K562 (cell line): ENCODE results near the gene ENO2. TPM values are rescaled to one million over a fixed set of nuclear protein-coding genes. Genes with fewer than 3 reads are reported as not detected.

Source experiments
- ATAC-seq: fragments of 200-7000 bp; cut with Tn5 transposase; 3 replicates; pipeline ENCODE4 v1.9.1; 2020; ENCODE audit warnings: moderate library complexity
- BruUV-seq: library from RNA; stranded (reverse); fragments of 400-500 nt; replicated peaks from 2 replicates; lab custom pipeline; 2021; lab: Mats Ljungman, UMichigan
- CTCF ChIA-PET: fragments of 300-600 bp; formaldehyde crosslinking; extraction: SDS; loops from one replicate; lab custom pipeline; 2021; ENCODE audit warnings: low intra/inter-chr PET ratio; lab: Yijun Ruan, JAX
- POLR2A ChIA-PET: fragments of 300-600, 350-650 bp; sonication (Branson Sonifier 250); formaldehyde crosslinking; extraction: SDS; loops from one replicate; lab custom pipeline; 2021; ENCODE audit warnings: antibody characterized with exemption, inconsistent platforms; lab: Yijun Ruan, JAX
- DNase-seq, 4 experiments: peaks; one replicate each; pipeline versions ENCODE4 v3.0.0 to v3.0.0-alpha.2; 2011 to 2018; ENCODE audit warnings: low spot score in 3 of 4, mixed read lengths in 3 of 4; ENCODE audit errors: extremely low read depth in 1 of 4
- FAIRE-seq: peaks from 2 replicates; lab custom pipeline; 2011; peaks lifted over from hg19 to GRCh38; lab: Jason Lieb, UNC
- H2AFZ ChIP-seq: 2 replicates; pipeline ENCODE4 v1.6.0; 2011; ENCODE audit warnings: low read depth, low read length, control low read depth, inconsistent platforms
- H3K27ac ChIP-seq: fragments of 200-600 bp; 3 replicates; pipeline ENCODE4 v1.8.0; 2011; ENCODE audit warnings: low read depth, mild to moderate bottlenecking, control low read depth, inconsistent platforms, low read length, moderate library complexity, mixed read lengths; ENCODE audit errors: extremely low read depth
- H3K27me3 ChIP-seq, 2 experiments: fragments of 300-600 bp in 1 of 2; 2 replicates in 1 of 2; 3 replicates in 1 of 2; pipeline versions ENCODE4 v1.6.0 to v1.8.0; 2011; ENCODE audit warnings: inconsistent platforms in 2 of 2, low read length in 2 of 2, mild to moderate bottlenecking in 1 of 2, mixed read lengths in 1 of 2, moderate library complexity in 1 of 2; ENCODE audit not compliant: control insufficient read depth in 2 of 2, insufficient read depth in 2 of 2
- H3K36me3 ChIP-seq: fragments of 300-600 bp; 3 replicates; pipeline ENCODE4 v1.8.0; 2011; ENCODE audit warnings: mild to moderate bottlenecking, low read length, inconsistent platforms; ENCODE audit not compliant: control insufficient read depth, insufficient read depth
- H3K4me1 ChIP-seq, 2 experiments: fragments of 200-600 bp in 1 of 2; replicated peaks in 1 of 2; 2 replicates in 1 of 2; 3 replicates in 1 of 2; pipeline versions ENCODE4 v1.5.1 to v1.8.0; 2011; ENCODE audit warnings: inconsistent platforms in 2 of 2, low read length in 2 of 2, mild to moderate bottlenecking in 1 of 2, mixed read lengths in 1 of 2, moderate library complexity in 1 of 2; ENCODE audit not compliant: control insufficient read depth in 2 of 2, insufficient read depth in 2 of 2
- H3K4me2 ChIP-seq: 2 replicates; pipeline ENCODE4 v1.6.1; 2011; ENCODE audit warnings: low read length, control low read depth, inconsistent platforms, mixed read lengths; ENCODE audit not compliant: insufficient read depth
- H3K4me3 ChIP-seq: fragments of 200-600 bp; sonication (generic), shearing (Covaris generic); 2 replicates; pipeline ENCODE4 v1.5.1; 2016; ENCODE audit warnings: control low read depth, inconsistent platforms
- H3K79me2 ChIP-seq: fragments of 200-600 bp; 3 replicates; pipeline ENCODE4 v1.8.0; 2011; ENCODE audit warnings: low read length, inconsistent platforms; ENCODE audit not compliant: control insufficient read depth, insufficient read depth
- H3K9ac ChIP-seq, 2 experiments: 2 replicates each; pipeline versions ENCODE4 v1.6.0 to v1.6.1; 2011; ENCODE audit warnings: low read depth in 2 of 2, low read length in 2 of 2, control low read depth in 1 of 2, inconsistent platforms in 1 of 2, mild to moderate bottlenecking in 1 of 2, mixed read lengths in 1 of 2; ENCODE audit not compliant: insufficient read depth in 1 of 2
- H3K9me1 ChIP-seq: one replicate; pipeline ENCODE4 v1.6.0; 2011; ENCODE audit warnings: inconsistent platforms, mild to moderate bottlenecking, low read length, moderate library complexity; ENCODE audit not compliant: control insufficient read depth, insufficient read depth
- H3K9me3 ChIP-seq: replicated peaks from 2 replicates; pipeline ENCODE4 v1.5.1; 2011; ENCODE audit warnings: low read depth, low read length, inconsistent platforms; ENCODE audit not compliant: control insufficient read depth, insufficient read depth
- H4K20me1 ChIP-seq: replicated peaks from 2 replicates; pipeline ENCODE4 v1.6.1; 2011; ENCODE audit warnings: low read length, inconsistent platforms, mixed read lengths; ENCODE audit not compliant: control insufficient read depth, insufficient read depth
- DPF2 ChIP-seq: fragments of 450-650 bp; IDR thresholded peaks from 2 replicates; pipeline ENCODE4 v1.6.1; 2016
- HMG20B ChIP-seq: fragments of 250-450 bp; sonication (Bioruptor Pico); IDR thresholded peaks from 2 replicates; pipeline ENCODE4 v1.5.0; 2021; ENCODE audit warnings: mild to moderate bottlenecking
- HMGN3 ChIP-seq: IDR thresholded peaks from 2 replicates; pipeline ENCODE4 v1.6.1; 2011; ENCODE audit warnings: borderline replicate concordance, low read depth, mild to moderate bottlenecking, mixed read lengths, low read length; ENCODE audit not compliant: insufficient read length; ENCODE audit errors: extremely low read depth
- MEF2A ChIP-seq: IDR thresholded peaks from 2 replicates; pipeline ENCODE4 v1.6.1; 2011; ENCODE audit warnings: low read depth, mild to moderate bottlenecking, low read length, moderate library complexity; ENCODE audit not compliant: control insufficient read depth
- MTA1 ChIP-seq: fragments of 450-650 bp; IDR thresholded peaks from 2 replicates; pipeline ENCODE4 v1.6.1; 2017; ENCODE audit warnings: borderline replicate concordance
- POLR2B ChIP-seq: fragments of 450-650 bp; IDR thresholded peaks from 2 replicates; pipeline ENCODE4 v1.6.1; 2018; ENCODE audit warnings: low read depth; ENCODE audit not compliant: partially characterized antibody
- RB1 ChIP-seq: fragments of 450-650 bp; IDR thresholded peaks from 2 replicates; pipeline ENCODE4 v1.6.1; 2017; ENCODE audit warnings: low read depth, mild to moderate bottlenecking
- RBM14 ChIP-seq: fragments of 200-400 bp; formaldehyde crosslinking; IDR thresholded peaks from 2 replicates; pipeline ENCODE4 v1.6.1; 2018; ENCODE audit warnings: low read depth, mild to moderate bottlenecking, low read length, moderate library complexity, borderline replicate concordance; ENCODE audit not compliant: insufficient read depth
- ZNF408 ChIP-seq: fragments of 250-450 bp; sonication (Bioruptor Pico); IDR thresholded peaks from 2 replicates; pipeline ENCODE4 v1.4.0; 2020; ENCODE audit warnings: low read depth, mild to moderate bottlenecking, moderate library complexity
- ZNF57 ChIP-seq: fragments of 450-650 bp; formaldehyde crosslinking; IDR thresholded peaks from 2 replicates; pipeline ENCODE4 v1.4.0; 2020; ENCODE audit warnings: mild to moderate bottlenecking, moderate library complexity
- WGBS: fragments of 100-300 bp; shearing (Covaris generic); methylation state at CpG from one replicate; pipeline ENCODE4 v1.1.6; 2016; ENCODE audit warnings: low coverage, mixed read lengths; ENCODE audit not compliant: insufficient coverage; ENCODE audit errors: missing lambda C conversion rate; 5-methylcytosine and 5-hydroxymethylcytosine counted together
- in situ Hi-C: fragments of 300-500 bp; cut with MboI; formaldehyde crosslinking; loops from 4 replicates; pipeline ENCODE4 v1.15.0; 2018; ENCODE audit warnings: inconsistent platforms, mixed read lengths
- intact Hi-C: fragments of 100-400 bp; cut with micrococcal nuclease; formaldehyde crosslinking; loops from 2 replicates; pipeline ENCODE4 v1.14.2; 2022
- polyA plus RNA-seq, 8 experiments: library from polyadenylated mRNA; depleted of rRNA in 4 of 8; stranded (reverse) in 5 of 8; unstranded in 3 of 8; fragments of >200 nt; fragmentation: Nextera tagmentation in 2 of 8; fragmentation: Illumina TruSeq in 1 of 8; extraction: Ambion mirVana in 2 of 8; extraction: Trizol in 1 of 8; gene quantifications; 2 replicates each; pipeline versions ENCODE4 v1.2.1 to v1.2.3, GENCODE V29; 2011 to 2014; ENCODE audit warnings: inconsistent platforms in 1 of 8, missing spikeins in 1 of 8
- total RNA-seq, 7 experiments: library from RNA; depleted of rRNA in 6 of 7; stranded (reverse); fragments of >200 nt in 6 of 7; fragmentation: Illumina TruSeq in 2 of 7; extraction: Trizol in 2 of 7; gene quantifications; 2 replicates each; pipeline versions ENCODE4 v1.2.1 to v1.2.3, GENCODE V29; 2011 to 2021; ENCODE audit warnings: low replicate concordance in 1 of 7
- TF ChIP-seq, protein P1 (sequence below): fragments of 200-800 bp; sonication (Bioruptor generic); IDR thresholded peaks from 2 replicates; pipeline ENCODE4 v1.6.1; 2017; ENCODE audit warnings: missing genetic modification characterization, missing compliant biosample characterization
- TF ChIP-seq, protein P2 (sequence below): fragments of 450-650 bp; IDR thresholded peaks from 2 replicates; pipeline ENCODE4 v1.6.1; 2018; ENCODE audit warnings: mild to moderate bottlenecking, low read depth; ENCODE audit not compliant: partially characterized antibody
- TF ChIP-seq, protein P3 (sequence below), 2 experiments: fragments of 200-800 bp in 1 of 2; sonication (Bioruptor generic) in 1 of 2; sonication (generic) in 1 of 2; formaldehyde crosslinking in 1 of 2; IDR thresholded peaks in 1 of 2; conservative IDR thresholded peaks in 1 of 2; 2 replicates each; pipeline versions ENCODE4 v1.5.0 to v1.6.1; 2016 to 2020; ENCODE audit warnings: missing compliant biosample characterization in 1 of 2, missing genetic modification characterization in 1 of 2, missing genetic modification reagents in 1 of 2
- TF ChIP-seq, protein P4 (sequence below): fragments of 200-400 bp; formaldehyde crosslinking; IDR thresholded peaks from 2 replicates; pipeline ENCODE4 v1.6.1; 2017; ENCODE audit warnings: mild to moderate bottlenecking, low read depth, low read length, moderate library complexity

Gene ENO2
- total and polyA plus RNA-seq, 9 of the 15 experiments (the other 6 are each of a cell fraction or from before 2014, with no cell fraction given) = 10.9 to 43.3 (median 21.0) TPM

DNA sequence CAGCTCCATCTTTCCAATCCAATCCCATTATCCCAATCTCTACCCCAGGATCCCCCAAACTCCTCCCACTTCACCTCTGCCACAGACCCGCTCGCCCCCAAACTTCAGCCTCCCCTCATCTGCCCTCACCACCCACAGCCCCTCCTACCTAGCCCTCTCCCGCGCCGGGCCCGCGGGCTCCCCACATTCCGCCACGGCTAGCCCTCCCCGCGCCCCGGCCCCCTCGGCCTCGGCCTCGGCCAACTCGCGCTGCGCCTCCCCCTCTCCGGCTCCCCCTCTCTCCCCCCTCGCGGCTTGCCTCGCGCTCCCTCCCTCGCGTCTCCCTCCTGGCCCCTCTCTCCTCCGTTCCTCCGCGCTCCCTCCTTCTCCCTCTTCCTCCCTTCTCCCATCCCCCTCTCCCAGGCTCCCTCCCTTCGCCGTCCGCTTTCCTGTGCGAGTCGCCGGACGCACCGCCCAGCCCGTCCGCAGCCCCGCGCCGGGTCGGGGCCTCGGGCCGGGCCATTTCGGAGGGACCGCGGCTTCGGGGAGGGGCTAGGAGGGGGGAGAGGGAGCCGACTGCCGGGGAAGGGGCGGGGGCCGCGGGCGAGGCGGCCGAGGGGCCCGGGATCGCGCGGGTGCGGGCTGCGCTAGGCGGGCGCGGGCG is 13.1 kb downstream of the ENO2 start, which contains the start of gene ATN1:
ATN1 (plus strand) TSS at position 581 of the 643 bp plus-strand sequence. CDS start 6,043 bp downstream, outside the sequence.
- in situ Hi-C loops = no loop called here
- POLR2A ChIA-PET = interaction anchor here (0.6 to 8.1 kb wide), 5 partner anchors 10 to 36 kb away, joined by 3 to 61 read pairs (median 5); partner anchors contain the start of genes C12orf57 and RNU7-1
- peak; percentile 47 for ATAC-seq
- TF ChIP-seq DPF2 = peak; percentile 55
- TF ChIP-seq POLR2B = peak; percentile 45
- TF ChIP-seq HMGN3 = peak; percentile 28
- no peak for TF ChIP-seq RBM14
- TF ChIP-seq MTA1 = peak; percentile 51; the same call in 1 of the 2 replicates
- TF ChIP-seq, protein P1, sequence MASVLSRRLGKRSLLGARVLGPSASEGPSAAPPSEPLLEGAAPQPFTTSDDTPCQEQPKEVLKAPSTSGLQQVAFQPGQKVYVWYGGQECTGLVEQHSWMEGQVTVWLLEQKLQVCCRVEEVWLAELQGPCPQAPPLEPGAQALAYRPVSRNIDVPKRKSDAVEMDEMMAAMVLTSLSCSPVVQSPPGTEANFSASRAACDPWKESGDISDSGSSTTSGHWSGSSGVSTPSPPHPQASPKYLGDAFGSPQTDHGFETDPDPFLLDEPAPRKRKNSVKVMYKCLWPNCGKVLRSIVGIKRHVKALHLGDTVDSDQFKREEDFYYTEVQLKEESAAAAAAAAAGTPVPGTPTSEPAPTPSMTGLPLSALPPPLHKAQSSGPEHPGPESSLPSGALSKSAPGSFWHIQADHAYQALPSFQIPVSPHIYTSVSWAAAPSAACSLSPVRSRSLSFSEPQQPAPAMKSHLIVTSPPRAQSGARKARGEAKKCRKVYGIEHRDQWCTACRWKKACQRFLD = peak; percentile 73; the same call in 1 of the 2 replicates
- no peak for TF ChIP-seq HMG20B
- no peak for TF ChIP-seq MEF2A
- no peak for TF ChIP-seq ZNF408 (CRISPR knock-in tag)
- TF ChIP-seq, protein P2, sequence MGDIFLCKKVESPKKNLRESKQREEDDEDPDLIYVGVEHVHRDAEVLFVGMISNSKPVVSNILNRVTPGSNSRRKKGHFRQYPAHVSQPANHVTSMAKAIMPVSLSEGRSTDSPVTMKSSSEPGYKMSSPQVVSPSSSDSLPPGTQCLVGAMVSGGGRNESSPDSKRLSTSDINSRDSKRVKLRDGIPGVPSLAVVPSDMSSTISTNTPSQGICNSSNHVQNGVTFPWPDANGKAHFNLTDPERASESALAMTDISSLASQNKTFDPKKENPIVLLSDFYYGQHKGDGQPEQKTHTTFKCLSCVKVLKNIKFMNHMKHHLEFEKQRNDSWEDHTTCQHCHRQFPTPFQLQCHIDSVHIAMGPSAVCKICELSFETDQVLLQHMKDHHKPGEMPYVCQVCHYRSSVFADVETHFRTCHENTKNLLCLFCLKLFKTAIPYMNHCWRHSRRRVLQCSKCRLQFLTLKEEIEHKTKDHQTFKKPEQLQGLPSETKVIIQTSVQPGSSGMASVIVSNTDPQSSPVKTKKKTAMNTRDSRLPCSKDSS = no peak
- TF ChIP-seq ZNF57 (CRISPR knock-in tag) = no peak
- TF ChIP-seq, protein P3, sequence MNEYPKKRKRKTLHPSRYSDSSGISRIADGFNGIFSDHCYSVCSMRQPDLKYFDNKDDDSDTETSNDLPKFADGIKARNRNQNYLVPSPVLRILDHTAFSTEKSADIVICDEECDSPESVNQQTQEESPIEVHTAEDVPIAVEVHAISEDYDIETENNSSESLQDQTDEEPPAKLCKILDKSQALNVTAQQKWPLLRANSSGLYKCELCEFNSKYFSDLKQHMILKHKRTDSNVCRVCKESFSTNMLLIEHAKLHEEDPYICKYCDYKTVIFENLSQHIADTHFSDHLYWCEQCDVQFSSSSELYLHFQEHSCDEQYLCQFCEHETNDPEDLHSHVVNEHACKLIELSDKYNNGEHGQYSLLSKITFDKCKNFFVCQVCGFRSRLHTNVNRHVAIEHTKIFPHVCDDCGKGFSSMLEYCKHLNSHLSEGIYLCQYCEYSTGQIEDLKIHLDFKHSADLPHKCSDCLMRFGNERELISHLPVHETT (CRISPR knock-in tag; conservative IDR thresholded peaks at IDR 0.05 in 1 of 2, IDR thresholded peaks at IDR 0.05 in 1 of 2) = no peak
- TF ChIP-seq RB1 = peak; percentile 70; the same call in 1 of the 2 replicates
- TF ChIP-seq, protein P4, sequence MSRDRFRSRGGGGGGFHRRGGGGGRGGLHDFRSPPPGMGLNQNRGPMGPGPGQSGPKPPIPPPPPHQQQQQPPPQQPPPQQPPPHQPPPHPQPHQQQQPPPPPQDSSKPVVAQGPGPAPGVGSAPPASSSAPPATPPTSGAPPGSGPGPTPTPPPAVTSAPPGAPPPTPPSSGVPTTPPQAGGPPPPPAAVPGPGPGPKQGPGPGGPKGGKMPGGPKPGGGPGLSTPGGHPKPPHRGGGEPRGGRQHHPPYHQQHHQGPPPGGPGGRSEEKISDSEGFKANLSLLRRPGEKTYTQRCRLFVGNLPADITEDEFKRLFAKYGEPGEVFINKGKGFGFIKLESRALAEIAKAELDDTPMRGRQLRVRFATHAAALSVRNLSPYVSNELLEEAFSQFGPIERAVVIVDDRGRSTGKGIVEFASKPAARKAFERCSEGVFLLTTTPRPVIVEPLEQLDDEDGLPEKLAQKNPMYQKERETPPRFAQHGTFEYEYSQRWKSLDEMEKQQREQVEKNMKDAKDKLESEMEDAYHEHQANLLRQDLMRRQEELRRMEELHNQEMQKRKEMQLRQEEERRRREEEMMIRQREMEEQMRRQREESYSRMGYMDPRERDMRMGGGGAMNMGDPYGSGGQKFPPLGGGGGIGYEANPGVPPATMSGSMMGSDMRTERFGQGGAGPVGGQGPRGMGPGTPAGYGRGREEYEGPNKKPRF = no peak

More for the DNA sequence above, 13.1 kb downstream of the ENO2 start, which contains the start of gene ATN1:
- Histone ChIP-seq H3K9me3 (no peaks in the 10 kb centered on the region), H2AFZ (peak within 1 kb of the TSS; percentile 82), H3K4me2 (peak within 1 kb of the TSS; percentile 87), H3K79me2 (peaks cover 43% of the 10 kb centered on the region), H3K27me3 (no peaks in the 10 kb centered on the region), H3K4me1 (peaks cover 41 to 42% of the 10 kb centered on the region in 2 experiments; a peak in 4 of 5 replicates), H3K9ac (peak within 1 kb of the TSS; percentile 84 to 93), H4K20me1 (no peaks in the 10 kb centered on the region), H3K9me1 (peaks cover 4% of the 10 kb centered on the region), H3K4me3 (peak within 1 kb of the TSS; percentile 76), H3K27ac (peak within 1 kb of the TSS; percentile 85), H3K36me3 (peaks cover 10% of the 10 kb centered on the region; the same call in 1 of the 3 replicates)
- no TSS peak for BruUV-seq
- WGBS = 0% methylated on average over 14 of the region's 66 CpGs
- intact Hi-C loops = loop anchor here (5.0 kb wide), 1 partner anchor 115 kb away; no protein-coding TSS in a partner anchor
- FAIRE-seq (no peak), DNase-seq (peak; percentile 70 to 78 (median 74))
- CTCF ChIA-PET = no interaction called here
